GM13976 (cell line): ENCODE results near the gene PICK1.
"Not testable (repeated sequence)": the region's sequence is repeated elsewhere in the genome, so short reads cannot be mapped to it uniquely, and the experiment has no call there.

ENCODE experiments used
- DNase-seq: peaks from one replicate; pipeline ENCODE4 v3.0.0; 2012; ENCODE audit warnings: low spot score
- in situ Hi-C: fragments of 300-500 bp; cut with MboI; formaldehyde crosslinking; loops from one replicate; pipeline ENCODE4 v1.12.0; 2022; ENCODE audit warnings: low sequenced_read_pairs, mixed read lengths, inconsistent platforms; ENCODE audit not compliant: unreplicated experiment
- TF ChIP-seq, protein P1 (sequence below): IDR thresholded peaks from 2 replicates; pipeline ENCODE4 v1.5.1; 2012; ENCODE audit warnings: borderline replicate concordance, mild to moderate bottlenecking; ENCODE audit not compliant: insufficient read depth; ENCODE audit errors: extremely low read depth, missing control alignments, control extremely low read depth

PICK1 gene

GRCh38 chr22:38075961-38076360 lies 18.8 kb downstream of the PICK1 start:
- in situ Hi-C loops: no loop called here
- DNase-seq: no peak

DNA sequence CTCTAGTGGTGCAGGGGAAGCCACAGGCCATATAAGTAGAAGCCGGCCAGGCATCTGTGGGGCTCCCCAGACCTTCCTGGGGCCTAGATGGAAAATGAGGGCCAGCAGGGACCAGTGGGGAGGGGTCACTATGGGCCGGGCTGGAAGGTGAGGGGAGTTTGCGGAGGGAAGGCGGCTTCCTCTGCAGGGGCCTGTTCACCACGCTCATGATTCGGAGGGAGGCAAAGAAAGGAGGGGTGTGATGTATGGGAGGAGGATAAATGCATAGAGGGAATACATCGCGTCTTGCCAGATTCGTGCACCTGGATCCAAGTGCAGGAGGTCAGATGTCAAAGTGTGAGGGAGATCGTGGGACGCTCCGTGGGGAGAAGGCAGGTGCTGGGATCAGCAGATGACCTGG lies 19.9 kb downstream of the PICK1 start:
- DNase-seq: no peak
- in situ Hi-C loops: no loop called here
- TF ChIP-seq, protein P1, sequence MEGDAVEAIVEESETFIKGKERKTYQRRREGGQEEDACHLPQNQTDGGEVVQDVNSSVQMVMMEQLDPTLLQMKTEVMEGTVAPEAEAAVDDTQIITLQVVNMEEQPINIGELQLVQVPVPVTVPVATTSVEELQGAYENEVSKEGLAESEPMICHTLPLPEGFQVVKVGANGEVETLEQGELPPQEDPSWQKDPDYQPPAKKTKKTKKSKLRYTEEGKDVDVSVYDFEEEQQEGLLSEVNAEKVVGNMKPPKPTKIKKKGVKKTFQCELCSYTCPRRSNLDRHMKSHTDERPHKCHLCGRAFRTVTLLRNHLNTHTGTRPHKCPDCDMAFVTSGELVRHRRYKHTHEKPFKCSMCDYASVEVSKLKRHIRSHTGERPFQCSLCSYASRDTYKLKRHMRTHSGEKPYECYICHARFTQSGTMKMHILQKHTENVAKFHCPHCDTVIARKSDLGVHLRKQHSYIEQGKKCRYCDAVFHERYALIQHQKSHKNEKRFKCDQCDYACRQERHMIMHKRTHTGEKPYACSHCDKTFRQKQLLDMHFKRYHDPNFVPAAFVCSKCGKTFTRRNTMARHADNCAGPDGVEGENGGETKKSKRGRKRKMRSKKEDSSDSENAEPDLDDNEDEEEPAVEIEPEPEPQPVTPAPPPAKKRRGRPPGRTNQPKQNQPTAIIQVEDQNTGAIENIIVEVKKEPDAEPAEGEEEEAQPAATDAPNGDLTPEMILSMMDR: no peak

More at GRCh38 chr22:38075961-38076360, 18.8 kb downstream of the PICK1 start:
- TF ChIP-seq, protein P1: no peak

DNA sequence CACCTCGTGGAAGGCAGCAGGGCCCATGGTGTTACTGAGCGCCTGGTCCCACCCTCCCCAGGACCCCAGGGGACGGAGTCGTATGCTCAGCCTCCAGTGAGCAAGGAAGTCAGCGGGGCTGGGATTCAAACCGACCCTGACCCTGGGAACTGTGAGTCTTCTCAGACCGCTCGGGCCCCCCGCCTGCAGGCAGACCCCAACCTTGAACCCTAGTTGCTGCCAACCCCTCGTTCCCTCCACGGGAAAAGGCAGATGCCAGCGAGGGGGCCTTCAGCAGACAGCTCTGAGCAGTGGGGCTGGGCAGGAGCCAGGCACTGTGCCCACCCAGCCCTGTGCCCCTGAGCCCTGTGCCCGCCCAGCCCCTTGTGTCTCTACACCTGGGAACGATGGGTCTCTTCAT lies 20.4 kb downstream of the PICK1 start:
- in situ Hi-C loops: no loop called here
- TF ChIP-seq, protein P1: no peak
- DNase-seq: no peak

DNA sequence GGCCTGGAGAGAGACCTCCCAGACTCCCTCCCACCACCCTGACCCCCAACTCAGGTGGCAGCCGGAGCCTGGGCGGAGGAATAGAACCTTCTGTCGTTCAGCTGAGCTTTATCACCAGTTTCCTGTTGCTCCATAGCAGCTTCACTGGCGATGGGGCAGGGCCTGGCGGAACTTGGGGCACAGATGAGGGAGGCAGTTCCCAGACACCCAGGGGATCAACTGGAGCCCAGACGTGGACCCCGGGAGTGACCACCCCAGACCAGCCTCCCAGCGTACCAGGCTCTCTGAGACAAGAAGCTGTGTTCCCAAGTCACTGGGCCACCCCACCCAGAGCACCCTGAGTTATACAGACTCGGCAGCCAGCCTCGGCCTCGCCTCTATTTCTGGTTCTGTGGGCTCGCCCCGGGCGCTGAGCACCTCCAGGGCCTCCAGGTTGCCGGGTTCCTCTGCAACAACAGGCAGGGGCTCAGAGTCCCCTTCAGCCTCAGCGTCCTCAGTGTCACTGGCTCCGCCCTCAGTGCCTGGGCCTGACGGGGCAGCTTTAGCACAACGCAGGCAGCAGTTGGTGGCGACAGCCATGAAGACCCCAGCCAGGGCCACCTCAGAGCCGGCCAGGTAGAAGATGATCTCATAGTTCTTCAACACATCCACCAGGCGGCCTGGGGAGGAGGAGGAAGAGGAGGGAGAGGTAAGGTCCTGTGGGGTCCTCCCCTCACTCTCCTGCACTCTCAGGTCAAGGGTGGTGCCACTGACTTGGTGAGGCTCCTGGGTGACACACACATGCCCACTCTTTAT lies 21.0 kb downstream of the PICK1 start:
- DNase-seq: no peak
- TF ChIP-seq, protein P1: no peak
- in situ Hi-C loops: no loop called here

GRCh38 chr22:38079208-38079607 lies 22.0 kb downstream of the PICK1 start:
- in situ Hi-C loops, DNase-seq: not testable (repeated sequence)

DNA sequence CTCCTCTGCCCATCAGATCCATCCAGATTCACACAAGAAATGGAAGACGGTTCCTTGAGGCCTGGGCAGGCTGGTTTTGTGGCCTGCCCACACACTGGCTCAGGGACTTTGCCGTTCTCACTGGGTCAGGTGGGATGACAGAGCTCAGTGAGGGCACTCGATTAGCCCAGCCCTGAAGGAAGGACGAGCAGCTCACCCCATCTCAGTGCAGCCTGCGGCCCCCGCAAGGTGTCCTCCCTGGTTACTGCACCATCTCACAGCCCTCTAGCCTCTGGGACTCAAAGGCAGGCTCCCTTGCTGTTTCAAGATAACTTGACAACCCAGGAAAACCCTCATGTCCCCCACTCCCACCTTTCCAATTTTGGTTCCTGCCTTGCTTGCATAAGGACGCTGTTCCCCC lies 22.6 kb downstream of the PICK1 start:
- in situ Hi-C loops: no loop called here
- no peak for DNase-seq
- TF ChIP-seq, protein P1: no peak

- no peak for DNase-seq
- TF ChIP-seq, protein P1: no peak
- in situ Hi-C loops: no loop called here
Observed at GRCh38 chr22:38080474-38080849, 23.3 kb downstream of the PICK1 start.
